GM18873 (cell line): ENCODE results near the gene METTL21A.

Experiments
- ATAC-seq: cut with Tn5 transposase; IDR thresholded peaks from one replicate; pipeline ENCODE4 v1.9.1; 2021; ENCODE audit warnings: mild to moderate bottlenecking, moderate library complexity, moderate number of reproducible peaks; ENCODE audit not compliant: unreplicated experiment, low FRiP score

Gene METTL21A

DNA sequence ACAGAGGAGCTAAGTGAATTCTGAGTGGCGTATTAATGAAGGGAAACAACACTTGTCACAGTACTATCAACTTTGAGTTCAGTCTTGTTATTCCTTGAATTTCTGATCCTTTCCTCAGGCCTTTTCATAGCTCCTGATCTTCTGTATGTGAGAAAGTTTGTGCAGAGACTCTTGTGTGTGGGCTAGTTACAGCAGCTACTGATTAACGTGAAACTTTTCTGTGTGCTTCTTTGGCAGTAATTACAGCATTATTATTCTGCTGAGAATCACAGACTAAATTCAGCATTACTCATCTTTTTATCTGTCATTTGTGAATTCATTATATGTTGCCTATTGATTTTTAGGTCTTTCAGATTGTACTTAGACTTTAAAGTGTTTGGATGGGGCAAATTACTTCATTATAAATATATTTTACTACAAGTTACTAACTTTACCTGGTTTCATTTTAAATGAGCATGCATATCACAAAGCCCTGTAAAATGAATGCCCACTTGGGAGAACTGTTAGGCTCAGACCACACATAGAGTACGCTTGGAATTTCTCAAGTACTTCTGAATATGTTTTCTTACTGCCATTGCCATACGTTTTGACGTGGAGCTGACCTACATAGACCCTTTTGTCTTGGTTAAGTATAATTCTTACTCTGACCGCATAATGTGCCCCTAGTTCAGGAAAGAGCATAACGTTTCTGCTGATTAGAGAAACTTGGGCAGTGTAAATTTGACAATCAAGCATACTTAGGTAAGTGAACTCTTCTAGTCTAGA, 59.3 kb downstream of the METTL21A start:
- no peak for ATAC-seq
